Testis (tissue), 3 donors: Measurements from ENCODE around the gene ADCY9. TPM values are rescaled to one million over a fixed set of nuclear protein-coding genes. Genes with fewer than 3 reads are reported as not detected.

Experiments used
- DNase-seq: peaks from one replicate; pipeline ENCODE4 v3.0.0-alpha.2; 2019
- H3K27ac ChIP-seq, 2 donors: fragments of 200-600 bp; sonication (generic); one replicate each; pipeline ENCODE4 v1.5.1; 2019
- H3K27me3 ChIP-seq: fragments of 200-600 bp; sonication (generic); one replicate; pipeline ENCODE4 v1.5.1; 2019
- H3K36me3 ChIP-seq: fragments of 200-600 bp; sonication (generic); one replicate; pipeline ENCODE4 v1.5.1; 2017; ENCODE audit warnings: low read depth; ENCODE audit errors: missing control alignments
- H3K4me1 ChIP-seq: fragments of 200-600 bp; sonication (generic); one replicate; pipeline ENCODE4 v1.5.1; 2019
- H3K4me3 ChIP-seq, 2 donors: fragments of 200-600 bp; sonication (generic); one replicate each; pipeline ENCODE4 v1.5.1; 2017 to 2019
- H3K9me3 ChIP-seq: fragments of 200-600 bp; sonication (generic); one replicate; pipeline ENCODE4 v1.5.1; 2017
- CTCF ChIP-seq, 3 experiments: fragments of 450-650 bp in 2 of 3; fragments of 200-600 bp in 1 of 3; sonication (generic) in 1 of 3; IDR thresholded peaks; one replicate each; pipeline ENCODE4 v1.5.1; 2016 to 2019; ENCODE audit warnings: antibody characterized with exemption in 3 of 3, mild to moderate bottlenecking in 2 of 3, moderate library complexity in 1 of 3
- POLR2A ChIP-seq: fragments of 450-650 bp; IDR thresholded peaks from one replicate; pipeline ENCODE4 v1.6.1; 2017; ENCODE audit warnings: antibody characterized with exemption, mild to moderate bottlenecking, moderate library complexity
- WGBS, 2 donors: methylation state at CpG; one replicate each; pipeline ENCODE4 v1.1.5; 2018; 5-methylcytosine and 5-hydroxymethylcytosine counted together
- intact Hi-C: fragments of 100-400 bp; cut with DNase I; formaldehyde crosslinking; loops from one replicate; pipeline ENCODE4 v1.15.1; 2023; ENCODE audit warnings: low total_unique reads
- polyA plus RNA-seq: library from polyadenylated mRNA; stranded (reverse); fragments of 350-450 nt; fragmentation: Illumina TruSeq; extraction: RNeasy Lipid Tissue Mini Kit (QIAGEN cat#74804); gene quantifications from one replicate; pipeline ENCODE4 v1.2.3, GENCODE V29; 2014; ENCODE audit warnings: low read depth, low replicate concordance; ENCODE audit not compliant: insufficient read depth
- total RNA-seq, 2 donors: library from RNA; depleted of rRNA; stranded (reverse); fragments of >200 nt; gene quantifications; one replicate each; pipeline ENCODE4 v1.2.3, GENCODE V29; 2016

Gene ADCY9
- total and polyA plus RNA-seq, 3 donors from 2014 or later: 19.0 to 77.2 (median 52.8) TPM

- WGBS, 2 donors: 6 to 9% methylated on average over 21 to 27 of the region's 43 CpGs
- Histone ChIP-seq H3K4me3 (peak overlapping the region; percentile 13 to 53), H3K27me3 (no peaks in the 10 kb centered on the region), H3K27ac (no peak overlapping the region), H3K36me3 (no peaks in the 10 kb centered on the region), H3K9me3 (no peaks in the 10 kb centered on the region), H3K4me1 (no peaks in the 10 kb centered on the region)
- intact Hi-C loops: no loop called here
- TF ChIP-seq POLR2A: no peak
- TF ChIP-seq CTCF (IDR thresholded peaks at IDR 0.05): peak; percentile 57 to 95 (median 79)
- peak; percentile 70 for DNase-seq
Measured at GRCh38 chr16:3938843-3939624, 177.2 kb downstream of the ADCY9 start.

DNA sequence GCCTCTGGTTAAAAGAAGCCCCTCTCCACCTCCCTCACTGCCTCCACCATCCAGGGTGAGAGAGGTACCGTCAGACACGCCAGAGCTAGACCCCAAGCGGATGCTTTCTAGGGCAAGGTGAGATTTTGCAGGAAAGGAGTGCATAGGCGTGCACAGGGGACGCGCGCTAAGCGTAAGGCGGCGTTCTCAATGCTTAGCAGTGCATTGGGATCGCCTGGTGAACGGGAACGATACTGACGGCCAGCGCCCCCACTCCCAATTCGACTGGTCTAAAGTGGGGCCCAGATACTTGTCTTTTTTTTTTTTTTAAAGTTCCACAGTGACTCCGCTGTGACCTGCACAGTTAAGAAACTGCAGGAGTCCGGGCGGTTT, 177.8 kb downstream of the ADCY9 start:
- TF ChIP-seq CTCF (IDR thresholded peaks at IDR 0.05): no peak
- no peak for TF ChIP-seq POLR2A
- H3K27me3 ChIP-seq: no peaks in the 10 kb centered on the region
- peak overlapping the region; percentile 13 to 53 for H3K4me3 ChIP-seq
- intact Hi-C loops: no loop called here
- DNase-seq: no peak
- no peak overlapping the region for H3K27ac ChIP-seq
- H3K36me3 ChIP-seq: no peaks in the 10 kb centered on the region
- H3K4me1 ChIP-seq: no peaks in the 10 kb centered on the region
- WGBS, 2 donors: 33 to 44% methylated on average over 18 to 19 of the region's 19 CpGs
- no peaks in the 10 kb centered on the region for H3K9me3 ChIP-seq

DNA sequence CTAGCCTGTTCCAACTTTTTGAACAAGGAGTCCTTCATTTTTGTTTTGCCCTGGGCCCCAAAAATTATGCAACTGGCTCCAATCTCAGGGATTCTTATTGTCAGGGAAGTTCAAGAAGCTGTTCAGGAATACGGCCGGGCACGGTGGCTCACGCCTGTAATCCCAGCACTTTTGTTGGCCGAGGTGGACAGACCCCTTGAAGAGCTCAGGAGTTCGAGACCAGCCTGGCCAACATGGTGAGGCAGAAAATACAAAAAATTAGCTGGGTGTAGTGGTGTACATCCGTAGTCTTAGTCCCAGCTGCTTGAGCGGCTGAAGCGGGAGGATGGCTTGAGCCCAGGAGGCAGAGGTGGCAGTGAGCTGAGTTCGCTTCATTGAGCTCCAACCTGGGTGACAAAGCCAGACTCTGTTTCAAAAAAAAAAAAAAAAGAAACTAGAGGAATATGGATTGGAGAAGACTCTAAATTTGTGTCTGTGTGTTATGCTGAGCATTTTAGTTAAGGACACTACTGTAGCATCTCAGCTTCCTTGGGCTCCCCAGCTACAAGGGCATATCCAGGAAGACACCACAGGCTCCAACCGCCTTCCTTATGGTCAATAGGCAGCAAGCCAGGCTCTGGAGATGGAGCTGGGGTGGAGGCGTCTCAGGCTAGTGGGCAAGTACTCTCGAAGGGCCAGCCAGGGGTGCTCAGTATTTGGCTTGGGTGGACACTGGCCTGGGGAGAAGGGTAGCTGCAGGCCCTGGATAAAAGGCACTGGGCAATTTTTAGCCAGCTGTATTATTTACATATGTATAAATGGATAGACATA, 179.0 kb downstream of the ADCY9 start:
- Histone ChIP-seq H3K9me3 (no peaks in the 10 kb centered on the region), H3K36me3 (no peaks in the 10 kb centered on the region), H3K4me1 (no peaks in the 10 kb centered on the region), H3K27me3 (no peaks in the 10 kb centered on the region), H3K27ac (no peak overlapping the region), H3K4me3 (no peak overlapping the region)
- 92 to 95% methylated on average over 13 of the region's 13 CpGs for WGBS, 2 donors
- intact Hi-C loops: no loop called here
- TF ChIP-seq CTCF (IDR thresholded peaks at IDR 0.05): no peak
- no peak for TF ChIP-seq POLR2A
- no peak for DNase-seq

DNA sequence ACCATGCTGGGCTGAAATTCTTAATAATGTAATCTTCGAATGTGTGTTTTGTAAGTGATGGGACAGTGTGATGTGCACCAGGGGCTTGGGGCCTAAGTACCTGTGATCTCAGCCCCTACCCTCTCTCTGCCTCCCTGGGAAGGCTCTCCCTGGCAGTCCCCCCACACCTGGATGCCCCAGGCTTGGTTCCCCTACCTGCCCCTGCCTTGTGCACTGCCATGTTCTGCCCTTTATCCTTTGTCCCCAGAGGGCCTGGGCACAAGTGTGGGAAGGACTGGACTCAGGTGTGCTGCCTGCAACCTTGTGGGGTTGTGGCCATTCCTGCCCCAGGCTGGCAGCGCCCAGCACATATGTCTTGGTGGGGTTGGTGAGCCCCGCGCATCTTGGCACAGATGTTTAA, 180.3 kb downstream of the ADCY9 start:
- Histone ChIP-seq H3K36me3 (no peaks in the 10 kb centered on the region), H3K9me3 (no peaks in the 10 kb centered on the region), H3K4me3 (no peak overlapping the region), H3K27ac (no peak overlapping the region), H3K4me1 (no peaks in the 10 kb centered on the region), H3K27me3 (no peaks in the 10 kb centered on the region)
- WGBS, 2 donors: 95 to 100% methylated on average over 1 to 4 of the region's 4 CpGs
- intact Hi-C loops: no loop called here
- TF ChIP-seq POLR2A (no peak), CTCF (IDR thresholded peaks at IDR 0.05) (no peak)
- no peak for DNase-seq
